CD4-positive, alpha-beta T cell (primary cell): ENCODE data around the gene CSNK2B. TPM values are rescaled to one million over a fixed set of nuclear protein-coding genes. Genes with fewer than 3 reads are reported as not detected.
A peak's percentile ranks its signal among the peaks of the same experiment; 100 is the strongest.

ENCODE experiments used
- ATAC-seq: fragments of 200-7000 bp; cut with Tn5 transposase; one replicate; pipeline ENCODE4 v1.10.0; 2022; ENCODE audit warnings: mild to moderate bottlenecking; ENCODE audit not compliant: poor library complexity
- CTCF ChIA-PET: fragments of 350-600 bp; sonication (Branson Sonifier 250); formaldehyde crosslinking; loops from one replicate; lab custom pipeline; 2021; ENCODE audit warnings: antibody characterized with exemption, inconsistent platforms; lab: Charles Lee
- POLR2A ChIA-PET: fragments of 350-600 bp; sonication (Branson Sonifier 250); formaldehyde crosslinking; loops from one replicate; lab custom pipeline; 2021; ENCODE audit warnings: antibody characterized with exemption, inconsistent platforms; lab: Charles Lee
- DNase-seq, 14 experiments: peaks; one replicate each; pipeline ENCODE4 v3.0.0-alpha.2; 2013 to 2020; ENCODE audit warnings: mixed read lengths in 2 of 14
- H3K27ac ChIP-seq, 2 donors: one replicate each; pipeline versions ENCODE4 v1.5.1 to v1.7.0; 2013; ENCODE audit warnings: low read length in 2 of 2, low read depth in 1 of 2, mild to moderate bottlenecking in 1 of 2
- H3K27me3 ChIP-seq, 2 experiments: 1 replicate in 1 of 2; 2 replicates in 1 of 2; pipeline versions ENCODE4 v1.6.1 to v1.7.0; 2013; ENCODE audit warnings: low read length in 2 of 2, control low read depth in 1 of 2, mild to moderate bottlenecking in 1 of 2, moderate library complexity in 1 of 2; ENCODE audit not compliant: insufficient read depth in 2 of 2, control insufficient read depth in 1 of 2
- H3K36me3 ChIP-seq: one replicate; pipeline ENCODE4 v1.6.1; 2013; ENCODE audit warnings: low read length, control low read depth; ENCODE audit not compliant: insufficient read depth
- H3K4me1 ChIP-seq: one replicate; pipeline ENCODE4 v1.6.1; 2013; ENCODE audit warnings: low read length, control low read depth; ENCODE audit not compliant: insufficient read depth
- H3K4me3 ChIP-seq: one replicate; pipeline ENCODE4 v1.5.1; 2013; ENCODE audit warnings: mild to moderate bottlenecking, low read length, moderate library complexity
- H3K9me3 ChIP-seq, 2 experiments: 1 replicate in 1 of 2; 2 replicates in 1 of 2; pipeline versions ENCODE4 v1.6.1 to v1.7.0; 2013; ENCODE audit warnings: low read length in 2 of 2, mild to moderate bottlenecking in 2 of 2, control low read depth in 1 of 2, moderate library complexity in 1 of 2; ENCODE audit not compliant: control insufficient read depth in 1 of 2, insufficient read depth in 1 of 2
- H3K27ac Mint-ChIP-seq: one replicate; pipeline ENCODE4 v1.8.0; 2020; ENCODE audit warnings: mixed read lengths
- H3K27me3 Mint-ChIP-seq: one replicate; pipeline ENCODE4 v1.8.0; 2021; ENCODE audit warnings: mixed read lengths
- H3K36me3 Mint-ChIP-seq: one replicate; pipeline ENCODE4 v1.8.0; 2021; ENCODE audit warnings: low read depth, mixed read lengths
- H3K4me1 Mint-ChIP-seq: one replicate; pipeline ENCODE4 v1.8.0; 2021; ENCODE audit warnings: low read depth, mixed read lengths
- H3K4me3 Mint-ChIP-seq: one replicate; pipeline ENCODE4 v1.8.0; 2020; ENCODE audit warnings: mild to moderate bottlenecking, mixed read lengths
- H3K9me3 Mint-ChIP-seq: one replicate; pipeline ENCODE4 v1.8.0; 2020; ENCODE audit warnings: mixed read lengths
- CTCF ChIP-seq: fragments of 200-600 bp; IDR thresholded peaks from one replicate; pipeline ENCODE4 v1.8.0; 2022; ENCODE audit warnings: antibody characterized with exemption, mild to moderate bottlenecking
- intact Hi-C, 2 experiments: fragments of 100-400 bp; cut with DNase I in 1 of 2; cut with micrococcal nuclease in 1 of 2; formaldehyde crosslinking; loops; one replicate each; pipeline versions ENCODE4 v1.15.1 to v1.9.0; 2023 to 2025; cut with DNase I, micrococcal nuclease
- total RNA-seq, 174 experiments: library from RNA in 2 of 174; stranded (reverse) in 2 of 174; gene quantifications; one replicate each; pipeline ENCODE4 v1.2.3 and lab custom pipeline; 2021 to 2026

The CSNK2B gene
- total RNA-seq, 2 experiments from 2014 or later, result 88.0 to 92.6 TPM

GRCh38 chr6:31654574-31655348 lies 11.1 kb upstream of the CSNK2B start:
- Histone ChIP-seq H3K4me1 (peaks cover 58% of the 10 kb centered on the region), H3K36me3 (peaks cover 27% of the 10 kb centered on the region), H3K9me3 (no peaks in the 10 kb centered on the region), H3K27me3 (no peaks in the 10 kb centered on the region), H3K4me3 (no peak overlapping the region), H3K27ac (no peak overlapping the region)
- intact Hi-C loops, result loop anchor here in 1 of 2 experiments (5.0 kb wide), 1 partner anchor 107 kb away; the partner anchor contains the start of genes ATP6V1G2 and NFKBIL1
- H3K36me3 Mint-ChIP-seq, result peaks cover 45% of the 10 kb centered on the region
- no peak for TF ChIP-seq CTCF
- H3K27ac Mint-ChIP-seq, result peak overlapping the region; percentile 76
- no peaks in the 10 kb centered on the region for H3K27me3 Mint-ChIP-seq
- H3K4me1 Mint-ChIP-seq, result peaks cover 73% of the 10 kb centered on the region
- peak overlapping the region; percentile 66 for H3K4me3 Mint-ChIP-seq
- H3K9me3 Mint-ChIP-seq, result no peaks in the 10 kb centered on the region
- POLR2A ChIA-PET, result interaction anchor here (0.7 to 5.1 kb wide), 7 partner anchors 9 to 1512 kb away, joined by 3 to 250 read pairs (median 12); partner anchors contain the start of genes ABHD16A, C6orf47, CSNK2B and GPANK1
- ATAC-seq, result no peak
- DNase-seq, result no peak
- CTCF ChIA-PET, result interaction anchor here (0.6 to 1.6 kb wide), 3 partner anchors 10 to 175 kb away, joined by 3 to 5 read pairs (median 4); partner anchors contain the start of genes GPANK1 and VARS1

- ChIA-PET POLR2A (interaction anchor here (0.5 to 5.1 kb wide), 2 partner anchors 8 to 317 kb away, joined by 3 to 250 read pairs; partner anchors contain the start of genes C6orf47, CSNK2B and GPANK1), CTCF (interaction anchor here (0.6 kb wide), 1 partner anchor 174 kb away, joined by 5 read pairs; no protein-coding TSS in a partner anchor)
- Mint-ChIP-seq H3K27me3 (no peaks in the 10 kb centered on the region), H3K9me3 (no peaks in the 10 kb centered on the region), H3K36me3 (peaks cover 52% of the 10 kb centered on the region), H3K4me1 (peaks cover 72% of the 10 kb centered on the region), H3K27ac (peak within 1 kb of the TSS; percentile 76), H3K4me3 (peak within 1 kb of the TSS; percentile 66)
- no peaks in the 10 kb centered on the region for H3K27me3 ChIP-seq
- no peaks in the 10 kb centered on the region for H3K9me3 ChIP-seq
- ATAC-seq (no peak), DNase-seq (no peak)
- no peak within 1 kb of the TSS for H3K27ac ChIP-seq
- H3K4me1 ChIP-seq, result peaks cover 57% of the 10 kb centered on the region
- no peak for TF ChIP-seq CTCF
- H3K4me3 ChIP-seq, result no peak within 1 kb of the TSS
- peaks cover 27% of the 10 kb centered on the region for H3K36me3 ChIP-seq
- intact Hi-C loops, result no loop called here
Observed at GRCh38 chr6:31655349-31656237, 10.3 kb upstream of the CSNK2B start, which contains the start of gene APOM. TSS of gene APOM (plus strand) at chr6:31655894. CDS start at chr6:31655967, 73 bp downstream.
